Astrocyte of the hippocampus (primary cell): ENCODE measurements around the gene TMEM163.
A peak's percentile ranks its signal among the peaks of the same experiment; 100 is the strongest.
"Not testable (repeated sequence)": the region's sequence is repeated elsewhere in the genome, so short reads cannot be mapped to it uniquely, and the experiment has no call there.

ENCODE experiments used
- DNase-seq: peaks from one replicate; pipeline ENCODE4 v3.0.0; 2011; ENCODE audit warnings: low read depth, low spot score

The TMEM163 gene

GRCh38 chr2:134491022-134491421, 227.8 kb downstream of the TMEM163 start:
- DNase-seq, result no peak

- DNase-seq, result no peak
Observed at GRCh38 chr2:134490559-134490958, 228.2 kb downstream of the TMEM163 start.

- no peak for DNase-seq
Observed at GRCh38 chr2:134489732-134490384, 228.9 kb downstream of the TMEM163 start.

GRCh38 chr2:134482766-134483340, 235.9 kb downstream of the TMEM163 start:
- no peak for DNase-seq

- DNase-seq, result no peak
Observed at GRCh38 chr2:134482131-134482723, 236.6 kb downstream of the TMEM163 start.

- DNase-seq, result no peak
Observed at GRCh38 chr2:134479696-134480330, 239.0 kb downstream of the TMEM163 start.

- DNase-seq, result not testable (repeated sequence)
Observed at GRCh38 chr2:134476982-134477381, 241.8 kb downstream of the TMEM163 start.

GRCh38 chr2:134470561-134471168, 248.1 kb downstream of the TMEM163 start:
- DNase-seq, result no peak

GRCh38 chr2:134469516-134470115, 249.2 kb downstream of the TMEM163 start:
- no peak for DNase-seq

- DNase-seq, result no peak
Observed at GRCh38 chr2:134468776-134469175, 250.0 kb downstream of the TMEM163 start.

GRCh38 chr2:134468164-134468563, 250.6 kb downstream of the TMEM163 start:
- no peak for DNase-seq

- peak; percentile 51 for DNase-seq
Observed at GRCh38 chr2:134466141-134466540, 252.7 kb downstream of the TMEM163 start.

GRCh38 chr2:134465228-134466105, 253.3 kb downstream of the TMEM163 start:
- DNase-seq, result no peak

- DNase-seq, result no peak
Observed at GRCh38 chr2:134463699-134464022, 255.1 kb downstream of the TMEM163 start.

GRCh38 chr2:134462791-134463698, 255.8 kb downstream of the TMEM163 start:
- DNase-seq, result no peak

- no peak for DNase-seq
Observed at GRCh38 chr2:134462275-134462674, 256.5 kb downstream of the TMEM163 start.

- peak; percentile 58 for DNase-seq
Observed at GRCh38 chr2:134461511-134461910, 257.3 kb downstream of the TMEM163 start.

- DNase-seq, result peak; percentile 79
Observed at GRCh38 chr2:134460583-134460998, 258.2 kb downstream of the TMEM163 start.

GRCh38 chr2:134459706-134460406, 258.9 kb downstream of the TMEM163 start:
- DNase-seq, result no peak
